Ishikawa (cell line): ENCODE data around the gene ASB13.

Source experiments
- CEBPB ChIP-seq: IDR thresholded peaks from 2 replicates; pipeline ENCODE4 v1.6.1; 2012
- CREB1 ChIP-seq: IDR thresholded peaks from 2 replicates; pipeline ENCODE4 v1.6.1; 2012; ENCODE audit warnings: low read depth
- EGR1 ChIP-seq: IDR thresholded peaks from 2 replicates; pipeline ENCODE4 v1.6.1; 2012
- EP300 ChIP-seq: IDR thresholded peaks from 2 replicates; pipeline ENCODE4 v1.6.1; 2012; ENCODE audit warnings: borderline replicate concordance
- FOXM1 ChIP-seq: IDR thresholded peaks from 2 replicates; pipeline ENCODE4 v1.6.1; 2012; ENCODE audit warnings: low read depth, borderline replicate concordance
- MAX ChIP-seq: IDR thresholded peaks from 2 replicates; pipeline ENCODE4 v1.6.1; 2012
- NFIC ChIP-seq: IDR thresholded peaks from 2 replicates; pipeline ENCODE4 v1.6.1; 2012
- RAD21 ChIP-seq: IDR thresholded peaks from 2 replicates; pipeline ENCODE4 v1.6.1; 2012; ENCODE audit warnings: low read depth
- REST ChIP-seq: IDR thresholded peaks from 2 replicates; pipeline ENCODE4 v1.6.1; 2012; ENCODE audit warnings: low read depth, mild to moderate bottlenecking
- TAF1 ChIP-seq: IDR thresholded peaks from 2 replicates; pipeline ENCODE4 v1.6.1; 2012; ENCODE audit warnings: low read depth, mild to moderate bottlenecking
- TCF12 ChIP-seq: IDR thresholded peaks from 2 replicates; pipeline ENCODE4 v1.6.1; 2012; ENCODE audit warnings: low read depth
- TEAD4 ChIP-seq: IDR thresholded peaks from 2 replicates; pipeline ENCODE4 v1.6.1; 2012
- YY1 ChIP-seq: IDR thresholded peaks from 2 replicates; pipeline ENCODE4 v1.6.1; 2012; ENCODE audit warnings: low read depth
- ZBTB7A ChIP-seq: IDR thresholded peaks from 2 replicates; pipeline ENCODE4 v1.6.1; 2012; ENCODE audit warnings: low read depth
- TF ChIP-seq, protein P1 (sequence below): IDR thresholded peaks from 2 replicates; pipeline ENCODE4 v1.6.1; 2012

The ASB13 gene

DNA sequence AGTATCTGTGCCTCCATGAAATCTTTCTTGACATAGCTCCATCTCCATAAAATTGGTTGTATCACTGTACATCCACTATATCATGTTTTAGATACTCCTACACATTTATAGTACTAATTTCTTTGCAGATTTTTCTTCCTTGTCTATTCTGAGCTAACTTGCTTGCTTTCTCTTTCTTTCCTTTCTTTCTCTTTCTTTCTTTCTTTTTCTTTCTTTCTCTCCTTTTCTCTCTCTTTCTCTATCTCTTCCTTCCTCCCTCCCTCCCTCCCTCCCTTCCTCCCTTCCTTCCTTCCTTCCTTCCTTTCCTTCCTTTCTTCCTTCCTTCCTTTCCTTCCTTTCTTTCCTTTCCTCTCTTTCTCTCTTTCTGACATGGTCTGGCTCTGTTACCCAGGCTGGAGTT lies 42.0 kb upstream of the ASB13 start:
- no peak for TF ChIP-seq NFIC
- TF ChIP-seq ZBTB7A: no peak
- no peak for TF ChIP-seq YY1
- no peak for TF ChIP-seq EGR1
- no peak for TF ChIP-seq TCF12
- no peak for TF ChIP-seq TAF1
- TF ChIP-seq CREB1: no peak
- TF ChIP-seq EP300: no peak
- TF ChIP-seq RAD21: no peak
- no peak for TF ChIP-seq FOXM1
- no peak for TF ChIP-seq CEBPB
- no peak for TF ChIP-seq REST
- TF ChIP-seq, protein P1, sequence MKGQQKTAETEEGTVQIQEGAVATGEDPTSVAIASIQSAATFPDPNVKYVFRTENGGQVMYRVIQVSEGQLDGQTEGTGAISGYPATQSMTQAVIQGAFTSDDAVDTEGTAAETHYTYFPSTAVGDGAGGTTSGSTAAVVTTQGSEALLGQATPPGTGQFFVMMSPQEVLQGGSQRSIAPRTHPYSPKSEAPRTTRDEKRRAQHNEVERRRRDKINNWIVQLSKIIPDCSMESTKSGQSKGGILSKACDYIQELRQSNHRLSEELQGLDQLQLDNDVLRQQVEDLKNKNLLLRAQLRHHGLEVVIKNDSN: no peak

DNA sequence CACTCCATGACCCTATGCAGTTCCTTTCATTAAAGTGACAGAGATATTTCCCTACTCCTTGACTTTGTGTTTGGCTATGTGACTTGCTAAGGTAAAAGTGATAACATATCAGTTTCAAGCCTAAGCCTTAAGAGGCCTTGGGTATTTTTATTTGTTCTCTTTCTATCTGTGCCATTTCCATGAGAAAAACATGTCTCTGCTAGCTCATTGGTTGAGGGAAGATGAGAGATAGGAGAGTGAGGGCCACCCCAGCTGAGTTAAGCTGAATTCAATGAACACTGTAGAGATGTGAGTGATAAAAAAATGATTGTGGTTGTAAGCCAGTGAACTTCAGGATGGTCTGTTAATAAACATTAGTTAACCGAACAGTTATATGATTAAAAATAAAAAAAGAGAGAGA lies 31.7 kb upstream of the ASB13 start:
- no peak for TF ChIP-seq TAF1
- TF ChIP-seq NFIC: no peak
- no peak for TF ChIP-seq FOXM1
- no peak for TF ChIP-seq RAD21
- no peak for TF ChIP-seq EP300

GRCh38 chr10:5697342-5697741 lies 30.9 kb upstream of the ASB13 start:
- TF ChIP-seq EP300: no peak
- TF ChIP-seq MAX: no peak
- TF ChIP-seq EGR1: no peak

DNA sequence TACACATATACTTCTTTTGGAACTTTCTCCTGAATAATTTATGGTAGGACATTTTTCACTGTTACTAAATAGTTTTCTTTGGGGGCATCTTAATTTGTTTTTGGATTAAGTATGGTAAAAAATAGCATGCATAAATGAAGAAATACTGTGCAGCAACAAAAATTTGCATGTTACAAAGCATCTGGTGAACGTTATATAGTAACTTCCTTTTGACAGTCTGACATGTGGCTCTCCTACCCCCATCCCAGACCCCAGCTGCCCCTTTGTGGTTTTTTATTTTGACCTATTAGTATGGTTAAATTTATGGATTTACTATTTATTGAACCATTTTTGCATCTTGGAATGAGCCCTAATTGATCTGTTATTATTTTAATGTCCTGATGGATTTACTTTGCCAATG lies 28.2 kb upstream of the ASB13 start:
- no peak for TF ChIP-seq NFIC
- no peak for TF ChIP-seq RAD21
- TF ChIP-seq CEBPB: no peak
- TF ChIP-seq REST: no peak
- TF ChIP-seq YY1: no peak
- no peak for TF ChIP-seq ZBTB7A
- no peak for TF ChIP-seq CREB1
- no peak for TF ChIP-seq EGR1
- TF ChIP-seq, protein P1: no peak
- TF ChIP-seq TCF12: no peak
- TF ChIP-seq FOXM1: no peak
- no peak for TF ChIP-seq TEAD4
- no peak for TF ChIP-seq EP300
- no peak for TF ChIP-seq MAX
- TF ChIP-seq TAF1: no peak

DNA sequence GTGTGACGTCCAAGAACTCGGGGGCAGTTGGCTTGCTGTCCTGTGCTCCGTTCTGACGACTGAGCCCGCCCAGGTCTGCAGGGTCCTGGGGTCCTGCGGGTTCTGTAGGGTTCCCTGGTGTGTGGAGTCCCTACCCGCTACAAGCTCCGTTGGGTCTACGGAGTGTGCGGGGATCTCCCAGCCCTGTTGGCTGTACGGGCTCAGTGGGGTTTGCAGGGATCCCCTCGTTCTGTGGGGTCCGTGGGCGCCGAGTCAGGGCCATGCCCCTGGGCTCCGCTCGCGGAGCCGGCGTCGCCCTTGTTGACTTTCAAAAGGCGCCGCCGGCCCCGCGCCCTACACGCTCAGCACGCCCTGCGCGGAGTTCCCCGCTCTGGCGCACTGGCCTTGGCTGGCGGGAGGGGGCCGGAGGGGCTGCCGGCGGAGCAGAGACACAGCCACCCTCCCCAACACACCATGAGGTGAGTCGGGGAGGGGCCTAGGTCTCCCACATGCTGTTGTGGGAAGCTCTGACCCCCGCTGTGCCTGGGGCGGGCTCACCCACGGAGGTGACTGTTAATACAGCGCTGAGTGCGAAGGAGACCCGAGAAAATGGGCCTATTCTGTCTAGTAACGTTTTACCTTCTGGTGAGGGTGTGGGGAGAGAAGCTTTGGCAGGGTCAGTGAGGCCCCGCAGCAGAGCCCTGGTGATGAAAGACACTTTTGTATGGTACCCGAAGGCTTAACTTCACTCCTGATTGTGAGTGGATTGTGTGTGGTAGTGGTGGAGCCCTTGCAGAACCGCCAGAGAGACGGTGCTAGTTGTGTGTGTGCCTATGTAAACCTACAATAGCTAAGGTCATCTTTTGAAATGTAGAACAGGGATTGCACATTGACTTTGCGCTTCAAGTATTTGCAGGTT lies 26.3 kb upstream of the ASB13 start:
- TF ChIP-seq EGR1 (no peak), EP300 (no peak), NFIC (no peak), REST (no peak), MAX (no peak), CEBPB (no peak), CREB1 (no peak), TAF1 (no peak), TCF12 (no peak), ZBTB7A (no peak), RAD21 (no peak), YY1 (no peak), TEAD4 (no peak), FOXM1 (no peak)
- TF ChIP-seq, protein P1: no peak
